IMR-90 (cell line): ENCODE measurements around the gene FOXA2. TPM values are rescaled to one million over a fixed set of nuclear protein-coding genes. Genes with fewer than 3 reads are reported as not detected.

ENCODE experiments used
- ATAC-seq: fragments of 200-7000 bp; cut with Tn5 transposase; 2 replicates; pipeline ENCODE4 v1.9.1; 2020; ENCODE audit warnings: low read depth, mild to moderate bottlenecking, moderate library complexity
- BruUV-seq: library from RNA; stranded (reverse); fragments of 400-500 nt; replicated peaks from 2 replicates; lab custom pipeline; 2021; lab: Mats Ljungman, UMichigan
- CTCF ChIA-PET: fragments of 300-600 bp; formaldehyde crosslinking; extraction: SDS; loops from one replicate; lab custom pipeline; 2021; ENCODE audit warnings: antibody characterized with exemption; lab: Yijun Ruan, JAX
- POLR2A ChIA-PET: fragments of 300-600 bp; sonication (Branson Sonifier 250); formaldehyde crosslinking; loops from one replicate; lab custom pipeline; 2022; ENCODE audit warnings: antibody characterized with exemption; ENCODE audit not compliant: unreplicated experiment; lab: Charles Lee
- DNase-seq: peaks from one replicate; pipeline ENCODE4 v3.0.0; 2013
- H2AFZ ChIP-seq: replicated peaks from 2 replicates; pipeline ENCODE3; 2013; ENCODE audit warnings: low read length, mild to moderate bottlenecking; ENCODE audit not compliant: poor library complexity
- H2AK5ac ChIP-seq: 2 replicates; pipeline ENCODE4 v1.6.1; 2013; ENCODE audit warnings: low read depth, low read length, inconsistent platforms
- H2AK9ac ChIP-seq: replicated peaks from 2 replicates; pipeline ENCODE3; 2013; ENCODE audit warnings: mild to moderate bottlenecking, low read depth, low read length, moderate library complexity; ENCODE audit not compliant: poor library complexity
- H2BK120ac ChIP-seq: 2 replicates; pipeline ENCODE4 v1.6.1; 2013; ENCODE audit warnings: low read depth, low read length, inconsistent platforms
- H2BK15ac ChIP-seq: 3 replicates; pipeline ENCODE4 v1.6.1; 2013; ENCODE audit warnings: low read depth, low read length, inconsistent platforms
- H2BK20ac ChIP-seq: 2 replicates; pipeline ENCODE4 v1.6.1; 2013; ENCODE audit warnings: low read depth, mild to moderate bottlenecking, inconsistent platforms, low read length, moderate library complexity
- H2BK5ac ChIP-seq: 2 replicates; pipeline ENCODE4 v1.6.1; 2013; ENCODE audit warnings: mild to moderate bottlenecking, low read depth, low read length, inconsistent platforms; ENCODE audit not compliant: poor library complexity, severe bottlenecking
- H3K14ac ChIP-seq: replicated peaks from 2 replicates; pipeline ENCODE4 v1.6.1; 2013; ENCODE audit warnings: low read depth, low read length, inconsistent platforms
- H3K18ac ChIP-seq: 2 replicates; pipeline ENCODE4 v1.6.1; 2013; ENCODE audit warnings: low read depth, low read length, control low read depth
- H3K23ac ChIP-seq: 2 replicates; pipeline ENCODE4 v1.6.1; 2013; ENCODE audit warnings: low read depth, low read length, inconsistent platforms
- H3K27ac ChIP-seq: 2 replicates; pipeline ENCODE4 v1.5.1; 2013; ENCODE audit warnings: mild to moderate bottlenecking, control low read depth, low read length; ENCODE audit not compliant: insufficient read depth
- H3K27me3 ChIP-seq: 2 replicates; pipeline ENCODE4 v1.6.1; 2013; ENCODE audit warnings: low read length; ENCODE audit not compliant: control insufficient read depth, insufficient read depth
- H3K36me3 ChIP-seq: 2 replicates; pipeline ENCODE4 v1.6.1; 2013; ENCODE audit warnings: low read length, mixed read lengths; ENCODE audit not compliant: control insufficient read depth, insufficient read depth
- H3K4ac ChIP-seq: 2 replicates; pipeline ENCODE4 v1.6.1; 2013; ENCODE audit warnings: low read depth, low read length, inconsistent platforms
- H3K4me1 ChIP-seq: 2 replicates; pipeline ENCODE4 v1.6.1; 2013; ENCODE audit warnings: low read length, mixed read lengths; ENCODE audit not compliant: control insufficient read depth, insufficient read depth
- H3K4me2 ChIP-seq: 2 replicates; pipeline ENCODE4 v1.6.1; 2013; ENCODE audit warnings: low read depth, mild to moderate bottlenecking, control low read depth, low read length, moderate library complexity
- H3K4me3 ChIP-seq: 2 replicates; pipeline ENCODE4 v1.5.1; 2013; ENCODE audit warnings: low read depth, mild to moderate bottlenecking, control low read depth, low read length, moderate library complexity; ENCODE audit not compliant: insufficient read depth
- H3K56ac ChIP-seq: 2 replicates; pipeline ENCODE4 v1.6.1; 2013; ENCODE audit warnings: low read length, inconsistent platforms; ENCODE audit not compliant: insufficient read depth; ENCODE audit errors: extremely low read depth
- H3K79me1 ChIP-seq, 2 experiments: 2 replicates each; pipeline ENCODE4 v1.6.1; 2013; ENCODE audit warnings: low read length in 2 of 2, inconsistent platforms in 1 of 2, low read depth in 1 of 2
- H3K9ac ChIP-seq: 2 replicates; pipeline ENCODE4 v1.6.1; 2013; ENCODE audit warnings: low read depth, low read length, control low read depth
- H3K9me1 ChIP-seq: 2 replicates; pipeline ENCODE4 v1.6.1; 2013; ENCODE audit warnings: low read length, inconsistent platforms; ENCODE audit not compliant: insufficient read depth
- H3K9me3 ChIP-seq: 2 replicates; pipeline ENCODE4 v1.6.1; 2013; ENCODE audit warnings: low read length; ENCODE audit not compliant: control insufficient read depth, insufficient read depth
- H4K20me1 ChIP-seq: 2 replicates; pipeline ENCODE4 v1.6.1; 2013; ENCODE audit warnings: low read length, inconsistent platforms; ENCODE audit not compliant: insufficient read depth
- H4K5ac ChIP-seq: 2 replicates; pipeline ENCODE4 v1.6.1; 2013; ENCODE audit warnings: mild to moderate bottlenecking, low read depth, low read length, control low read depth
- H4K8ac ChIP-seq, 2 experiments: 2 replicates each; pipeline ENCODE4 v1.6.1; 2013; ENCODE audit warnings: low read depth in 2 of 2, low read length in 2 of 2, control low read depth in 1 of 2, inconsistent platforms in 1 of 2
- H4K91ac ChIP-seq: 2 replicates; pipeline ENCODE4 v1.6.1; 2013; ENCODE audit warnings: low read depth, low read length, inconsistent platforms; ENCODE audit not compliant: insufficient read depth
- CEBPB ChIP-seq: IDR thresholded peaks from 2 replicates; pipeline ENCODE4 v1.6.1; 2012; ENCODE audit warnings: low read depth, low read length, improper control_type of control experiment
- RAD21 ChIP-seq: IDR thresholded peaks from 2 replicates; pipeline ENCODE4 v1.6.1; 2012; ENCODE audit warnings: low read length, improper control_type of control experiment
- RCOR1 ChIP-seq: IDR thresholded peaks from 2 replicates; pipeline ENCODE4 v1.6.1; 2012; ENCODE audit warnings: mild to moderate bottlenecking, low read length, improper control_type of control experiment; ENCODE audit not compliant: insufficient replicate concordance
- SMC3 ChIP-seq: fragments of 150-350 bp; IDR thresholded peaks from 2 replicates; pipeline ENCODE4 v1.6.1; 2016; ENCODE audit warnings: low read depth, mild to moderate bottlenecking, antibody characterized with exemption, low read length, moderate library complexity
- WGBS, 2 experiments: methylation state at CpG; one replicate each; pipeline versions ENCODE4 v1.1.5 to v1.1.7; 2013; ENCODE audit warnings: missing lambda C conversion rate in 2 of 2; ENCODE audit not compliant: insufficient read length in 1 of 2; ENCODE audit errors: extremely low coverage in 2 of 2; 5-methylcytosine and 5-hydroxymethylcytosine counted together
- dilution Hi-C: fragments of 300-500 bp; cut with HindIII; formaldehyde crosslinking; loops from one replicate; pipeline ENCODE4 v1.14.3; 2018; ENCODE audit warnings: low sequenced_read_pairs; ENCODE audit not compliant: unreplicated experiment
- in situ Hi-C: fragments of 300-500 bp; cut with MboI; formaldehyde crosslinking; loops from 3 replicates; pipeline ENCODE4 v1.14.3; 2019; ENCODE audit warnings: low sequenced_read_pairs, inconsistent platforms, mixed read lengths
- intact Hi-C: fragments of 100-400 bp; cut with micrococcal nuclease; formaldehyde crosslinking; loops from 2 replicates; pipeline ENCODE4 v1.10.0; 2022
- microRNA-seq, 2 experiments: library from miRNA; stranded (forward) in 1 of 2; unstranded in 1 of 2; fragments of 10-50 nt in 1 of 2; fragments of <30 nt in 1 of 2; gene quantifications in 1 of 2; microRNA quantifications in 1 of 2; one replicate each; pipeline versions ENCODE3 to v1.1.0; 2013 to 2020; ENCODE audit not compliant: insufficient read depth in 1 of 2, insufficient read length in 1 of 2, unreplicated experiment in 1 of 2
- polyA plus RNA-seq, 3 experiments: library from polyadenylated mRNA; depleted of rRNA; stranded (reverse); fragments of >200 nt; gene quantifications; 2 replicates each; pipeline ENCODE4 v1.2.3, GENCODE V29; 2012; ENCODE audit warnings: low replicate concordance in 1 of 3
- small RNA-seq, 5 experiments: library from RNA; depleted of rRNA; stranded (forward); fragments of <200 nt; gene quantifications; one replicate each; pipeline ENCODE3, GENCODE V24; 2012
- total RNA-seq: library from RNA; depleted of rRNA; stranded (reverse); fragments of >200 nt; gene quantifications from 2 replicates; pipeline ENCODE4 v1.2.3, GENCODE V29; 2012

The FOXA2 gene
- total and polyA plus RNA-seq, 2 of the 4 experiments (the other 2 are of a cell fraction), result not detected

- dilution Hi-C loops, result no loop called here
Observed at GRCh38 chr20:22531056-22531615, 53.2 kb downstream of the FOXA2 start.

More at GRCh38 chr20:22531056-22531615, 53.2 kb downstream of the FOXA2 start:
- Histone ChIP-seq H3K56ac (no peak overlapping the region), H4K8ac (no peak overlapping the region), H2AK9ac (no peak overlapping the region), H3K4ac (no peak overlapping the region), H3K4me3 (no peak overlapping the region), H3K4me2 (no peak overlapping the region), H3K4me1 (no peaks in the 10 kb centered on the region), H3K9ac (no peak overlapping the region), H3K27me3 (no peaks in the 10 kb centered on the region), H2BK20ac (no peak overlapping the region), H3K9me3 (no peaks in the 10 kb centered on the region; the same call in 1 of the 2 replicates), H3K27ac (no peak overlapping the region), H3K18ac (no peak overlapping the region), H4K20me1 (no peaks in the 10 kb centered on the region), H2AFZ (no peak overlapping the region), H3K36me3 (no peaks in the 10 kb centered on the region), H4K91ac (no peak overlapping the region), H4K5ac (no peak overlapping the region), H2AK5ac (no peak overlapping the region), H2BK5ac (no peak overlapping the region), H3K23ac (no peak overlapping the region), H2BK120ac (no peak overlapping the region), H2BK15ac (no peak overlapping the region), H3K14ac (no peak overlapping the region), H3K79me1 (no peaks in the 10 kb centered on the region), H3K9me1 (no peaks in the 10 kb centered on the region)
- CTCF ChIA-PET, result no interaction called here
- ATAC-seq, result no peak
- WGBS, 2 experiments, result 59% methylated on average over 2 of the region's 8 CpGs; no CpG with 5 or more reads in 1 of the 2 experiments
- BruUV-seq, result no TSS peak
- in situ Hi-C loops, result no loop called here
- TF ChIP-seq SMC3, result no peak
- no peak for TF ChIP-seq CEBPB
- no peak for TF ChIP-seq RAD21
- TF ChIP-seq RCOR1, result no peak
- POLR2A ChIA-PET, result no interaction called here
- intact Hi-C loops, result no loop called here
- no peak for DNase-seq

Small RNA genes within 50 kb of the gene (microRNA-seq; reads per million reads assigned to microRNA genes)
- gene LINC00261 (ENCODE audit: insufficient read depth, insufficient read length), result not detected

Small RNA genes within 50 kb of the gene (small RNA-seq; reads per million reads assigned to genes)
- 0 to 0.60 (median 0) reads per million in 5 experiments for gene LINC00261
